Mesendoderm (in vitro differentiated cells): ENCODE data around the gene RBM34.

Source experiments
- DNase-seq: peaks from one replicate; pipeline ENCODE4 v3.0.0; 2013
- H2AK5ac ChIP-seq: 2 replicates; pipeline ENCODE4 v1.6.1; 2013; ENCODE audit warnings: low read length, inconsistent platforms
- H2BK120ac ChIP-seq: 2 replicates; pipeline ENCODE4 v1.6.1; 2013; ENCODE audit warnings: low read depth, mild to moderate bottlenecking, low read length, moderate library complexity, mixed read lengths
- H2BK15ac ChIP-seq: replicated peaks from 2 replicates; pipeline ENCODE4 v1.6.1; 2013; ENCODE audit warnings: low read depth, mild to moderate bottlenecking, moderate library complexity
- H2BK5ac ChIP-seq: 2 replicates; pipeline ENCODE4 v1.6.1; 2013; ENCODE audit warnings: low read length, inconsistent platforms
- H3K18ac ChIP-seq: 2 replicates; pipeline ENCODE4 v1.6.1; 2013; ENCODE audit warnings: mild to moderate bottlenecking, low read length, mixed read lengths
- H3K23ac ChIP-seq: one replicate; pipeline ENCODE4 v1.6.1; 2013; ENCODE audit warnings: low read length
- H3K27ac ChIP-seq: 2 replicates; pipeline ENCODE4 v1.5.1; 2013; ENCODE audit warnings: low read depth, mild to moderate bottlenecking, inconsistent platforms, low read length, moderate library complexity
- H3K27me3 ChIP-seq: 2 replicates; pipeline ENCODE4 v1.6.1; 2013; ENCODE audit warnings: low read length, control low read depth, mild to moderate bottlenecking, inconsistent platforms; ENCODE audit not compliant: insufficient read depth, poor library complexity
- H3K36me3 ChIP-seq: 2 replicates; pipeline ENCODE4 v1.6.1; 2013; ENCODE audit warnings: low read length, inconsistent platforms; ENCODE audit not compliant: control insufficient read depth, insufficient read depth
- H3K4ac ChIP-seq: one replicate; pipeline ENCODE4 v1.6.1; 2013; ENCODE audit warnings: low read depth, mild to moderate bottlenecking, low read length, moderate library complexity
- H3K4me1 ChIP-seq: 2 replicates; pipeline ENCODE4 v1.6.1; 2013; ENCODE audit warnings: low read depth, low read length, inconsistent platforms; ENCODE audit not compliant: control insufficient read depth
- H3K4me2 ChIP-seq: 2 replicates; pipeline ENCODE4 v1.6.1; 2013; ENCODE audit warnings: low read length
- H3K4me3 ChIP-seq: 2 replicates; pipeline ENCODE4 v1.5.1; 2013; ENCODE audit warnings: mild to moderate bottlenecking, low read length
- H3K56ac ChIP-seq: one replicate; pipeline ENCODE4 v1.6.1; 2013; ENCODE audit warnings: low read length
- H3K79me1 ChIP-seq: 2 replicates; pipeline ENCODE4 v1.6.1; 2013; ENCODE audit warnings: low read length, inconsistent platforms
- H3K79me2 ChIP-seq: 2 replicates; pipeline ENCODE4 v1.6.1; 2013; ENCODE audit warnings: mild to moderate bottlenecking, low read length; ENCODE audit not compliant: control insufficient read depth, insufficient read depth
- H3K9ac ChIP-seq: 2 replicates; pipeline ENCODE4 v1.6.1; 2013; ENCODE audit warnings: low read length, inconsistent platforms
- H4K5ac ChIP-seq: one replicate; pipeline ENCODE4 v1.6.1; 2013; ENCODE audit warnings: low read length
- H4K8ac ChIP-seq: one replicate; pipeline ENCODE4 v1.6.1; 2013; ENCODE audit warnings: low read depth, mild to moderate bottlenecking, control low read depth, low read length, moderate library complexity
- WGBS: extraction: QIAGEN DNeasy Blood & Tissue Kit; methylation state at CpG from one replicate; pipeline ENCODE4 v1.1.7; 2013; ENCODE audit warnings: low lambda C conversion rate, missing lambda C conversion rate; ENCODE audit not compliant: insufficient coverage; ENCODE audit errors: extremely low coverage; 5-methylcytosine and 5-hydroxymethylcytosine counted together

The RBM34 gene

GRCh38 chr1:235138821-235139220 lies 22.2 kb downstream of the RBM34 start:
- Histone ChIP-seq H3K79me1 (peaks cover 6% of the 10 kb centered on the region), H3K4me3 (no peak overlapping the region), H3K9ac (no peak overlapping the region), H4K8ac (no peak overlapping the region), H4K5ac (no peak overlapping the region), H2AK5ac (no peak overlapping the region), H2BK5ac (no peak overlapping the region), H3K4ac (no peak overlapping the region), H3K79me2 (no peaks in the 10 kb centered on the region), H3K4me2 (no peak overlapping the region), H3K4me1 (no peaks in the 10 kb centered on the region), H3K56ac (no peak overlapping the region), H3K27me3 (no peaks in the 10 kb centered on the region), H2BK120ac (no peak overlapping the region), H2BK15ac (no peak overlapping the region), H3K23ac (no peak overlapping the region), H3K36me3 (peaks cover 11% of the 10 kb centered on the region), H3K18ac (no peak overlapping the region), H3K27ac (no peak overlapping the region)
- no CpG with 5 or more reads among the region's 2 CpGs for WGBS
- no peak for DNase-seq

- peaks cover 9% of the 10 kb centered on the region for H3K36me3 ChIP-seq
- H3K27me3 ChIP-seq: no peaks in the 10 kb centered on the region
- no peak for DNase-seq
- no peak overlapping the region for H2BK5ac ChIP-seq
- no peak overlapping the region for H3K4me3 ChIP-seq
- no peak overlapping the region for H3K27ac ChIP-seq
- H3K4me2 ChIP-seq: no peak overlapping the region
- WGBS: no CpG with 5 or more reads among the region's 4 CpGs
- H3K56ac ChIP-seq: no peak overlapping the region
- no peak overlapping the region for H3K4ac ChIP-seq
- no peak overlapping the region for H3K9ac ChIP-seq
- no peak overlapping the region for H2BK15ac ChIP-seq
- H3K79me1 ChIP-seq: peaks cover 6% of the 10 kb centered on the region
- no peak overlapping the region for H4K5ac ChIP-seq
- no peak overlapping the region for H2AK5ac ChIP-seq
- no peaks in the 10 kb centered on the region for H3K79me2 ChIP-seq
- H3K18ac ChIP-seq: no peak overlapping the region
- H3K23ac ChIP-seq: no peak overlapping the region
- H2BK120ac ChIP-seq: no peak overlapping the region
- H3K4me1 ChIP-seq: no peaks in the 10 kb centered on the region
- H4K8ac ChIP-seq: no peak overlapping the region
These were observed 24.9 kb downstream of the RBM34 start for GRCh38 chr1:235136111-235136510.

DNA sequence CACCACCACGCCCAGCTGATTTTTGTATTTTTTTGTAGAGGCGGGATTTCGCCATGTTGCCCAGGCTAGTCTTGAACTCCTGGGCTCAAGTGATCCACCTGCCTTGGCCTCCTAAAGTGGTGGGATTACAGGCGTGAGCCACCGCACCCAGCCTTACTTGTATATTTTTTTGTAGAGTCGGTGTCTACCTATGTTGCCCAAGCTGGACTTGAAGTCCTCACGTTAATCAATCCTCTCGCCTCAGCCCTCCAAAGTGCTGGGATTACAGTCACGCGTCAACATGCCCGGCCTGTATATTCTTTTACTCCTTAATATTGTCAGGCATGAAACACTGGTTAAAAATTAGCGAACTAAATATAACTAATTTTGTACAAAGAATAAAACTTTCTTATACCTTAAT lies 26.9 kb downstream of the RBM34 start:
- no peak for DNase-seq
- H3K56ac ChIP-seq: no peak overlapping the region
- H3K4me1 ChIP-seq: no peaks in the 10 kb centered on the region
- no peak overlapping the region for H3K23ac ChIP-seq
- H3K9ac ChIP-seq: no peak overlapping the region
- no peak overlapping the region for H4K8ac ChIP-seq
- no peak overlapping the region for H3K4me3 ChIP-seq
- no peak overlapping the region for H2BK15ac ChIP-seq
- no peak overlapping the region for H3K18ac ChIP-seq
- no peak overlapping the region for H2BK120ac ChIP-seq
- H3K79me1 ChIP-seq: no peaks in the 10 kb centered on the region
- WGBS: no CpG with 5 or more reads among the region's 12 CpGs
- no peaks in the 10 kb centered on the region for H3K27me3 ChIP-seq
- no peak overlapping the region for H3K27ac ChIP-seq
- H2AK5ac ChIP-seq: no peak overlapping the region
- H3K4ac ChIP-seq: no peak overlapping the region
- H4K5ac ChIP-seq: no peak overlapping the region
- no peak overlapping the region for H3K4me2 ChIP-seq
- peaks cover 6% of the 10 kb centered on the region for H3K36me3 ChIP-seq
- H2BK5ac ChIP-seq: no peak overlapping the region
- no peaks in the 10 kb centered on the region for H3K79me2 ChIP-seq

GRCh38 chr1:235133086-235133485 lies 28.0 kb downstream of the RBM34 start:
- no peaks in the 10 kb centered on the region for H3K27me3 ChIP-seq
- H2BK5ac ChIP-seq: no peak overlapping the region
- no peak overlapping the region for H3K4ac ChIP-seq
- no peak overlapping the region for H3K4me3 ChIP-seq
- WGBS: no CpG with 5 or more reads among the region's 3 CpGs
- H3K4me1 ChIP-seq: no peaks in the 10 kb centered on the region
- H3K4me2 ChIP-seq: no peak overlapping the region
- H3K9ac ChIP-seq: no peak overlapping the region
- H3K79me2 ChIP-seq: peaks cover 5% of the 10 kb centered on the region
- H2BK120ac ChIP-seq: no peak overlapping the region
- no peak overlapping the region for H2BK15ac ChIP-seq
- H3K56ac ChIP-seq: no peak overlapping the region
- H3K36me3 ChIP-seq: peaks cover 6% of the 10 kb centered on the region
- no peak overlapping the region for H4K5ac ChIP-seq
- H4K8ac ChIP-seq: no peak overlapping the region
- no peaks in the 10 kb centered on the region for H3K79me1 ChIP-seq
- no peak overlapping the region for H3K23ac ChIP-seq
- H3K18ac ChIP-seq: no peak overlapping the region
- no peak overlapping the region for H2AK5ac ChIP-seq
- DNase-seq: no peak
- no peak overlapping the region for H3K27ac ChIP-seq

- H3K4me2 ChIP-seq: no peak overlapping the region
- no peaks in the 10 kb centered on the region for H3K4me1 ChIP-seq
- no peak overlapping the region for H2BK5ac ChIP-seq
- no peaks in the 10 kb centered on the region for H3K79me1 ChIP-seq
- H2BK15ac ChIP-seq: no peak overlapping the region
- H3K9ac ChIP-seq: no peak overlapping the region
- no peaks in the 10 kb centered on the region for H3K27me3 ChIP-seq
- peaks cover 5% of the 10 kb centered on the region for H3K36me3 ChIP-seq
- peaks cover 16% of the 10 kb centered on the region for H3K79me2 ChIP-seq
- no peak for DNase-seq
- H3K4ac ChIP-seq: no peak overlapping the region
- H3K4me3 ChIP-seq: no peak overlapping the region
- no peak overlapping the region for H2BK120ac ChIP-seq
- no CpG with 5 or more reads among the region's 6 CpGs for WGBS
- no peak overlapping the region for H3K56ac ChIP-seq
- H4K5ac ChIP-seq: no peak overlapping the region
- no peak overlapping the region for H3K27ac ChIP-seq
- H4K8ac ChIP-seq: no peak overlapping the region
- H2AK5ac ChIP-seq: no peak overlapping the region
- H3K18ac ChIP-seq: no peak overlapping the region
- no peak overlapping the region for H3K23ac ChIP-seq
These were observed 29.1 kb downstream of the RBM34 start for GRCh38 chr1:235131961-235132360.

DNA sequence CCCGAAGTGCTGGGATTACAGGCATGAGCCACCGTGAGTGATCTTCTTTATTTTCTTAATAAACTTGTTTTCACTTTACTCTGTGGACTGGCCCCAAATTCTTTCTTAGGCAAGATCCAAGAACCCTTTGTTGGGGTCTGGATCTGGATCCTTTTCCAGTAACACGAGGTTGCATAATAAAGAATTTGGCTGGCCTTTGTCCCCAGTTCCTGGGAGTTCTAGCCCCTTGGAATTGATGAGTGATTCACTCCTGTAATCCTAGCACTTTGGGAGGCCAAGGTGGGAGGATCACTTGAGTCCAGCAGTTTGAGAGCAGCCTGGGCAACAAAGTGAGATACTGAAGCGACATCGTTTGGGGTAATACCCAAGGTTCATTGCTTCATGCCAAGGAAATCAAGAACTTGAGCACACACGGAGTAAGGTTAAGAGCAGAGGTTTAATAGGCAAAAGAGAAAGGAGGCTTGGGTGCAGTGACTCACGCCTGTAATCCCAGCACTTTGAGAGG lies 30.2 kb downstream of the RBM34 start:
- H3K36me3 ChIP-seq: peaks cover 2% of the 10 kb centered on the region
- H3K9ac ChIP-seq: no peak overlapping the region
- H3K4me1 ChIP-seq: no peaks in the 10 kb centered on the region
- no peak overlapping the region for H3K4ac ChIP-seq
- H3K23ac ChIP-seq: no peak overlapping the region
- no peak overlapping the region for H2BK5ac ChIP-seq
- no peak overlapping the region for H4K8ac ChIP-seq
- no CpG with 5 or more reads among the region's 7 CpGs for WGBS
- no peak overlapping the region for H3K4me2 ChIP-seq
- H3K27me3 ChIP-seq: no peaks in the 10 kb centered on the region
- peaks cover 28% of the 10 kb centered on the region for H3K79me2 ChIP-seq
- H2BK120ac ChIP-seq: no peak overlapping the region
- H4K5ac ChIP-seq: no peak overlapping the region
- no peak for DNase-seq
- no peak overlapping the region for H3K4me3 ChIP-seq
- H3K27ac ChIP-seq: peak overlapping the region; percentile 41
- no peak overlapping the region for H3K56ac ChIP-seq
- no peak overlapping the region for H2BK15ac ChIP-seq
- peak overlapping the region; percentile 63 for H3K18ac ChIP-seq
- H3K79me1 ChIP-seq: no peaks in the 10 kb centered on the region
- H2AK5ac ChIP-seq: no peak overlapping the region
